ENCODE data around the gene CAPNS2.

- TF ChIP-seq POLR2A (IDR thresholded peaks at IDR 0.05) = no peak
- no peak for TF ChIP-seq CTCF (IDR thresholded peaks at IDR 0.05)
These were observed 34.3 kb upstream of the CAPNS2 start for GRCh38 chr16:55532227-55532626.
